B cell (primary cell): ENCODE measurements around the gene RASA3. TPM values are rescaled to one million over a fixed set of nuclear protein-coding genes. Genes with fewer than 3 reads are reported as not detected.

ENCODE experiments used
- ATAC-seq: fragments of 200-7000 bp; cut with Tn5 transposase; one replicate; pipeline ENCODE4 v1.10.0; 2021; ENCODE audit warnings: low read depth, mild to moderate bottlenecking, moderate number of reproducible peaks, moderate library complexity
- CTCF ChIA-PET: fragments of 350-600 bp; sonication (Branson Sonifier 250); formaldehyde crosslinking; loops from one replicate; lab custom pipeline; 2021; ENCODE audit warnings: antibody characterized with exemption, inconsistent platforms; lab: Charles Lee
- POLR2A ChIA-PET: fragments of 350-600 bp; sonication (Branson Sonifier 250); formaldehyde crosslinking; loops from one replicate; lab custom pipeline; 2021; ENCODE audit warnings: antibody characterized with exemption; lab: Charles Lee
- DNase-seq: peaks from one replicate; pipeline ENCODE4 v3.0.0; 2013
- H2AFZ ChIP-seq: 2 replicates; pipeline ENCODE4 v1.6.1; 2012; ENCODE audit warnings: mild to moderate bottlenecking, low read depth, low read length; ENCODE audit not compliant: insufficient read depth, poor library complexity, severe bottlenecking
- H3K27ac ChIP-seq, 2 donors: 1 replicate in 1 of 2; 2 replicates in 1 of 2; pipeline ENCODE4 v1.5.1; 2012 to 2013; ENCODE audit warnings: low read length in 2 of 2, mild to moderate bottlenecking in 2 of 2, moderate library complexity in 1 of 2
- H3K27me3 ChIP-seq, 4 experiments: fragments of 200-600 bp in 1 of 4; sonication (generic) in 1 of 4; replicated peaks in 1 of 4; 1 replicate in 2 of 4; 2 replicates in 2 of 4; pipeline versions ENCODE4 v1.6.1 to v1.7.0; 2013 to 2016; ENCODE audit warnings: low read length in 3 of 4, mild to moderate bottlenecking in 2 of 4, mixed read lengths in 1 of 4, moderate library complexity in 1 of 4; ENCODE audit not compliant: insufficient read depth in 4 of 4, control insufficient read depth in 3 of 4; ENCODE audit errors: control extremely low read depth in 1 of 4
- H3K36me3 ChIP-seq, 2 experiments: replicated peaks in 1 of 2; 1 replicate in 1 of 2; 2 replicates in 1 of 2; pipeline versions ENCODE4 v1.6.1 to v1.7.1; 2013; ENCODE audit warnings: low read length in 1 of 2; ENCODE audit not compliant: insufficient read depth in 2 of 2, control insufficient read depth in 1 of 2; ENCODE audit errors: control extremely low read depth in 1 of 2, extremely low read depth in 1 of 2
- H3K4me1 ChIP-seq, 2 donors: fragments of 200-600 bp in 1 of 2; sonication (generic) in 1 of 2; 1 replicate in 1 of 2; 2 replicates in 1 of 2; pipeline versions ENCODE4 v1.5.1 to v1.6.1; 2013 to 2017; ENCODE audit warnings: low read length in 2 of 2; ENCODE audit not compliant: control insufficient read depth in 2 of 2, insufficient read depth in 2 of 2
- H3K4me2 ChIP-seq: replicated peaks from 2 replicates; pipeline ENCODE3; 2012; ENCODE audit warnings: mild to moderate bottlenecking, low read depth, low read length; ENCODE audit not compliant: poor library complexity, severe bottlenecking
- H3K4me3 ChIP-seq, 5 experiments: fragments of 200-600 bp in 1 of 5; sonication (generic) in 1 of 5; 1 replicate in 3 of 5; 2 replicates in 2 of 5; pipeline versions ENCODE4 v1.5.1 to v1.7.0; 2011 to 2016; ENCODE audit warnings: low read length in 4 of 5, mild to moderate bottlenecking in 4 of 5, low read depth in 2 of 5, control low read depth in 1 of 5, moderate library complexity in 1 of 5; ENCODE audit not compliant: insufficient read depth in 1 of 5; ENCODE audit errors: control extremely low read depth in 1 of 5, extremely low read depth in 1 of 5
- H3K79me2 ChIP-seq: fragments of 200-600 bp; sonication (generic); one replicate; pipeline ENCODE4 v1.6.0; 2016; ENCODE audit warnings: low read length; ENCODE audit not compliant: control insufficient read depth, insufficient read depth
- H3K9ac ChIP-seq: fragments of 200-600 bp; sonication (generic); 2 replicates; pipeline ENCODE4 v1.6.1; 2017; ENCODE audit warnings: mild to moderate bottlenecking, low read length, moderate library complexity
- H3K9me3 ChIP-seq, 3 donors: one replicate each; pipeline versions ENCODE4 v1.6.1 to v1.7.1; 2013; ENCODE audit warnings: low read length in 2 of 3; ENCODE audit not compliant: control insufficient read depth in 2 of 3, insufficient read depth in 1 of 3; ENCODE audit errors: control extremely low read depth in 1 of 3
- H4K20me1 ChIP-seq: 2 replicates; pipeline ENCODE4 v1.6.0; 2012; ENCODE audit warnings: mild to moderate bottlenecking, low read length; ENCODE audit not compliant: insufficient read depth, control insufficient read depth, poor library complexity, severe bottlenecking
- H3K27ac Mint-ChIP-seq: one replicate; pipeline ENCODE4 v1.8.0; 2021; ENCODE audit warnings: mixed read lengths
- H3K27me3 Mint-ChIP-seq: one replicate; pipeline ENCODE4 v1.8.0; 2021; ENCODE audit warnings: mixed read lengths
- H3K4me1 Mint-ChIP-seq: one replicate; pipeline ENCODE4 v1.8.0; 2021; ENCODE audit warnings: mixed read lengths
- H3K4me3 Mint-ChIP-seq: one replicate; pipeline ENCODE4 v1.8.0; 2021; ENCODE audit warnings: mixed read lengths
- H3K9me3 Mint-ChIP-seq: one replicate; pipeline ENCODE4 v1.8.0; 2022; ENCODE audit warnings: mixed read lengths; ENCODE audit not compliant: insufficient read depth
- EZH2 ChIP-seq: IDR thresholded peaks from 2 replicates; pipeline ENCODE4 v1.6.1; 2012; ENCODE audit warnings: borderline replicate concordance, low read depth, mild to moderate bottlenecking, moderate library complexity, low read length; ENCODE audit not compliant: insufficient read depth, poor library complexity, severe bottlenecking
- WGBS: methylation state at CpG from one replicate; pipeline ENCODE4 v1.1.5; 2013; ENCODE audit warnings: missing lambda C conversion rate; ENCODE audit not compliant: insufficient coverage; 5-methylcytosine and 5-hydroxymethylcytosine counted together
- intact Hi-C: fragments of 100-400 bp; cut with micrococcal nuclease; formaldehyde crosslinking; loops from one replicate; pipeline ENCODE4 v1.10.0; 2022
- polyA plus RNA-seq: library from polyadenylated mRNA; depleted of rRNA; stranded (reverse); fragments of >200 nt; gene quantifications from 2 replicates; pipeline ENCODE4 v1.2.3, GENCODE V29; 2012
- total RNA-seq, 2 donors: library from RNA; stranded (reverse); fragments of 120-200 nt in 1 of 2; gene quantifications; 1 replicate in 1 of 2; 2 replicates in 1 of 2; pipeline versions ENCODE4 v1.2.3 to v1.2.4, GENCODE V29; 2013 to 2022
- TF ChIP-seq, protein P1 (sequence below): fragments of 200-600 bp; IDR thresholded peaks from one replicate; pipeline ENCODE4 v1.8.0; 2022; ENCODE audit warnings: antibody characterized with exemption, mild to moderate bottlenecking

RASA3 gene
- total and polyA plus RNA-seq, 2 donors (not counting 1 experiment from before 2014, with no cell fraction given), result 54.2 to 87.4 TPM

DNA sequence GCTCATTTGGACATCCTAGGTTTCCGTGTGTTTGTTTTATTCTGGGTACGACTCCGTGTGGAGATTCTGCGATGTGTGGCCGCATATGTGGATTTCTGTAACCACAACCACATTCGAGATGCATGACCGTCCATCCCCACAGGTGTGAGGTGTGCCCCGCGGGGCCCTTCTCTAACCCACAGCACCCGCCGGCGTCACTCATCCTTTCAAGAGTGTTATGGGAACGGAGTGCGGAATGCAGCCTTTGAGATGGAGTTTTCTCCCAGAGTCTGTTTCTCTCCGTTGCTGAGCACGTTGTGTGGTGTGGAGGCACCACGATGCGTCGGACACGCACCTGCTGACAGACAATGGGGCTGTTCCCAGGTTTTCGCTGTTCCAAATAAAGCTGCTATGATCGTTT lies 198.5 kb downstream of the RASA3 start:
- DNase-seq, result no peak
- no peak overlapping the region for H3K4me3 ChIP-seq
- intact Hi-C loops, result no loop called here
- H3K4me1 ChIP-seq, result no peaks in the 10 kb centered on the region
- no peaks in the 10 kb centered on the region for H3K36me3 ChIP-seq
- H3K9me3 ChIP-seq, result peaks cover 0 to 4% (median 0%) of the 10 kb centered on the region in 3 donors
- Mint-ChIP-seq H3K9me3 (no peaks in the 10 kb centered on the region), H3K27me3 (peaks cover 41% of the 10 kb centered on the region), H3K27ac (no peak overlapping the region), H3K4me3 (no peak overlapping the region), H3K4me1 (no peaks in the 10 kb centered on the region)
- ATAC-seq, result no peak
- TF ChIP-seq, protein P1, sequence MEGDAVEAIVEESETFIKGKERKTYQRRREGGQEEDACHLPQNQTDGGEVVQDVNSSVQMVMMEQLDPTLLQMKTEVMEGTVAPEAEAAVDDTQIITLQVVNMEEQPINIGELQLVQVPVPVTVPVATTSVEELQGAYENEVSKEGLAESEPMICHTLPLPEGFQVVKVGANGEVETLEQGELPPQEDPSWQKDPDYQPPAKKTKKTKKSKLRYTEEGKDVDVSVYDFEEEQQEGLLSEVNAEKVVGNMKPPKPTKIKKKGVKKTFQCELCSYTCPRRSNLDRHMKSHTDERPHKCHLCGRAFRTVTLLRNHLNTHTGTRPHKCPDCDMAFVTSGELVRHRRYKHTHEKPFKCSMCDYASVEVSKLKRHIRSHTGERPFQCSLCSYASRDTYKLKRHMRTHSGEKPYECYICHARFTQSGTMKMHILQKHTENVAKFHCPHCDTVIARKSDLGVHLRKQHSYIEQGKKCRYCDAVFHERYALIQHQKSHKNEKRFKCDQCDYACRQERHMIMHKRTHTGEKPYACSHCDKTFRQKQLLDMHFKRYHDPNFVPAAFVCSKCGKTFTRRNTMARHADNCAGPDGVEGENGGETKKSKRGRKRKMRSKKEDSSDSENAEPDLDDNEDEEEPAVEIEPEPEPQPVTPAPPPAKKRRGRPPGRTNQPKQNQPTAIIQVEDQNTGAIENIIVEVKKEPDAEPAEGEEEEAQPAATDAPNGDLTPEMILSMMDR, result no peak
- TF ChIP-seq EZH2, result no peak
- H3K4me2 ChIP-seq, result no peak overlapping the region
- ChIA-PET POLR2A (no interaction called here), CTCF (no interaction called here)
- 89% methylated on average over 22 of the region's 22 CpGs for WGBS
- H4K20me1 ChIP-seq, result no peaks in the 10 kb centered on the region
- no peak overlapping the region for H2AFZ ChIP-seq
- peaks cover 0 to 10% (median 1%) of the 10 kb centered on the region in 4 experiments for H3K27me3 ChIP-seq
- H3K9ac ChIP-seq, result no peak overlapping the region
- no peak overlapping the region for H3K27ac ChIP-seq
- no peaks in the 10 kb centered on the region for H3K79me2 ChIP-seq

DNA sequence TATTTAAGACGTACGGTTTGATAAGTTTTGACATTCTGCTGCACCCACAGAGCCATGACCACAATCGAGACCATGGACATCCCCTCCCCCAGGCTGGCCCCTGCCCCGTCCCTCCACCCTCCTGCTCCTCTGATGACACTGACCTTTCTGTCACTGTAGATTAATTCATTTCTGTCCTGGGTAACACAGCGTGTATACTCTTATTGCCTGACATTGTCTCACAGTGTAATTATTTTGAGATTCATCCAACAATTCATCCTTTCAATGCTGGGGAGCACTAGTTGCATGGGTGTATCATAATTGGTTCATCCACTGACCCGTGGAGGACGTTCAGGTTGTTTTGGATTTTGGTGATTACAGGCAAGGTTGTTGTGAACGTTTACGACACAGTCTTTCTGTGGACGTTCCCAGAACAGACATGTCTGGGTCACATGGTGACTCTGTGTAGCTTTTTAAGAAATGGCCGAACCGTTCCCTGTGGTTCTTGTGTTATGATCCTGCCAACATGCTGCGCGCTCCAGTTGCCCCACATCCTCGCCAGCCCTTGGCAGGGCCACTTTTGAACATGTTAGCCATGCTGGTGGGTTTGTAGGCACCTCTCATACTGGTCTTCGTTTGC lies 200.5 kb downstream of the RASA3 start:
- peaks cover 0 to 10% (median 1%) of the 10 kb centered on the region in 4 experiments for H3K27me3 ChIP-seq
- ChIA-PET CTCF (no interaction called here), POLR2A (no interaction called here)
- ATAC-seq (no peak), DNase-seq (no peak)
- no peaks in the 10 kb centered on the region for H3K4me1 ChIP-seq
- H3K27ac ChIP-seq, result no peak overlapping the region
- Mint-ChIP-seq H3K27ac (no peak overlapping the region), H3K4me3 (no peak overlapping the region), H3K27me3 (peaks cover 24% of the 10 kb centered on the region), H3K4me1 (no peaks in the 10 kb centered on the region), H3K9me3 (no peaks in the 10 kb centered on the region)
- no peak overlapping the region for H2AFZ ChIP-seq
- no peak overlapping the region for H3K4me3 ChIP-seq
- H4K20me1 ChIP-seq, result no peaks in the 10 kb centered on the region
- peaks cover 0 to 4% (median 0%) of the 10 kb centered on the region in 3 donors for H3K9me3 ChIP-seq
- TF ChIP-seq, protein P1, result no peak
- no peak for TF ChIP-seq EZH2
- 88% methylated on average over 12 of the region's 16 CpGs for WGBS
- H3K36me3 ChIP-seq, result no peaks in the 10 kb centered on the region
- intact Hi-C loops, result no loop called here
- no peak overlapping the region for H3K9ac ChIP-seq
- no peaks in the 10 kb centered on the region for H3K79me2 ChIP-seq
- no peak overlapping the region for H3K4me2 ChIP-seq
